HK-2 (cell line): ENCODE measurements around the gene C2orf81.
"Not testable (repeated sequence)": the region's sequence is repeated elsewhere in the genome, so short reads cannot be mapped to it uniquely, and the experiment has no call there.

Experiments used
- DNase-seq: peaks from one replicate; pipeline ENCODE4 v3.0.0-alpha.2; 2018; ENCODE audit not compliant: unreplicated experiment

C2orf81 gene

DNA sequence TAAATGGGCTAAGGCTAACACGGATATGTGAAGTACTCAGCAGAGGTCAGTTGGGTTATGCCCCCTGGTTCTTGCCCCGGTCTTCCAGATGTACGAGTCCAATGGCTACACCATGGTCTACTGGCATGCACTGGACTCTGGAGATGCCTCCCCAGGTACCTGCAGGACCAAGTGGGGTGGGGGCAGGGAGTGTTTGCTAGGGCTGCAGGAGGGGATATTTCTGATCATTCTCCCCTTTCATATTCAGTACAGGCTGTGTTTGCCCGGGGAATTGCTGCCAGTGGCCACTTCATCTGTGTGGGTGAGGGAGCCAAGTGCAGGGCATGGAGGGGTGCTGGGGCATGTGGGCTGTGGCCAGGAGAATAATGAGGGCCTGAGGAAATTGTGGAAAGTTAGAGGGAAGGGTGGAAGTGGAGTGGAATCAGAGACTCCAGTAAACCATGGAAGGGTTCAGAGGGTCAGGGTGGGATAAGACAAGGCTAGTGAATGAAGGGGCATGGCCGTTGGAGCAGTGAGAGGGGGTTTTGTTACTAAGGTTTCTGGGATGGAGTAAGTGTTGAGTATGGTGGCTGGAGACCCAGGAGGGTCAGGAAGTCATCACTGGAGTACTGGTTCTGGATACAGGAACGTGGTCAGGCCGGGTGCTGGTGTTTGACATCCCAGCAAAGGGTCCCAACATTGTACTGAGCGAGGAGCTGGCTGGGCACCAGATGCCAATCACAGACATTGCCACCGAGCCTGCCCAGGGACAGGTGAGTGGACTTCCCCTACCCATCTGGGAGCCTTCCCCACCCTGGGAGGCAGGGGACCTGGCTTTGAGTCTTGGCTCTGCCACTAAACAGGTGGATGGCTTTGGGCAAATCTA lies 2.0 kb upstream of the C2orf81 start:
- DNase-seq, result no peak

DNA sequence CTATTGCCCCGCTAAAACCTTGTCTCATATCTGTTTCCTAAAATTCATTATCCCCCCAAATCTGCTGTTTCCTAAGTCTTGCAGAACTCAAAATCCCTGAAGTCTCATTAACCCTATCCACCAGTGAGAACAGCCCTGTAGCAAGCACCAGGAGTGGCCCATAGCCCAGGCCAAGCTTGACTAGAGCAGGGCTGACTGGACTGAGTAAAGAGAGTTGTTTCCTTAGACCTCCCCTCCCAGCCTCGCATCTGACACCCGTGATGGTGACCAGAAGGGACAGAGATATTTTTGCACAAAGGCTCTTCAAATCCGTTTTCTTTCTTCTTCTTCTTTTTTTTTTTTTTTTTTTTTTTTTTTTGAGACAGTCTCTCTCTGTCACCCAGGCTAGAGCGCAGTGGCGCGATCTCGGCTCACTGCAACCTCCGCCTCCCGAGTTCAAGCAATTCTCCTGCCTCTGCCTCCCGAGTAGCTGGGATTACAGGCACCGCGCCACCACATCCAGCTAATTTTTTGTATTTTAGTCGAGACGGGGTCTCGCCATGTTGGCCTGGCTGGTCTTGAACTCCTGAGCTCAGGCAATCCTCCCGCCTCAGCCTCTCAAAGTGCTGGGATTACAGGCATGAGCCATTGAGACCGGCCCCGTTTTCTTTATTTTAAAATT lies 846 bp downstream of the C2orf81 start:
- not testable (repeated sequence) for DNase-seq

DNA sequence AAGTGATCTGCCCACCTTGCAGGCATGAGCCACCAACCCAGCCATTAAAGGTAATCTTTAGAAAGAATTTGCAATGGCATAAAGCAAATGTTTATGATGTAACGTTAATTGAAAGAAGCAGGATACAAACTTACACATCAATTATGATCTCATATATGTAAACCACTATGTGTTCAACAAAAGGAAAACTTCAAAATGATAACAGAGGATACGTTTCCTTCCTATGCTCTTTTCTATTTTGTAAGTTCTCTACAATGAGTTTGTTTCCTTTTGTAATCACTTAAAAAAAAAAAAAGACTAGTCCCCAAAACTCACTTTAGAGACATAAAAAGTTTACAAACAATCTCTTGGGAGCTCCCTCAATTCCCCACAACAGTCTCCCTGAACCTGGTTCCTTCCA lies 1.4 kb downstream of the C2orf81 start:
- DNase-seq, result no peak

DNA sequence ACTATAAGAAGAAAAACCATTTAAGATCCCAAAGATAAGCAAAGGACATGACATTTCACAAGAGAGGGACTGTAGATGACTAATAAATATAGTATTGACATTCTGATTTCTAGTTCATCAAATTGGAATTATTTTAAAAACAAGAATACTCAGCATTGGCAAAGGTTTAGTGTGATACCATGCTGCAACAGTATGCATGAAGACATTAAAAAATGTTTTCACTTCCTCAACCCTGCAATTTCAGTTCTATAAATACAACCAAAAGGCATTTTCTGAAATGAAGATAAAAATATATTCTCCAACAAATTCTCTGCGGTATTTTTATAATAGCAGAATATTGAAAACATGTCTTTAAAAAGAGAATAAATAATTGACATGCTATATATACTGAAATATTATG lies 2.1 kb downstream of the C2orf81 start:
- no peak for DNase-seq

DNA sequence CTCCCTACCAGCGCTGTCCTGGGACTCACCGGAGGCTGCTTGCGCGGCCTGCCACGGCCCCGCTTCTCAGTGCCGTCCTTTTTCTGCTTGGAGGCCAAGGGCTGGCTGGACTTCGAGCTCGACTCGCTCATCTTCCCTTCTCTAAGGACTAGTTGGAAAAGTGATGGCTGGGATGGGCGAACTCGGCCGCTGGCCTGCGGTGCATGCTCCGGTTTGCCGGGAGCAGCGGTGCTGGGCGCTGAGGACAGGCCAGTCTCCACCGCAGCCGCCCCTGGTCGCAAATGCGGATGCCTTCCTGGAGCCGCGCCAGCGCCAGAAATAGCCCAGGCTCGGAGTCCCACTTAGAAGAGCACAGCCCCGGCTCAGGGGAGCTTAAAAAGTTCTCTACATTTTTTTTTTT lies 3.1 kb downstream of the C2orf81 start:
- no peak for DNase-seq

DNA sequence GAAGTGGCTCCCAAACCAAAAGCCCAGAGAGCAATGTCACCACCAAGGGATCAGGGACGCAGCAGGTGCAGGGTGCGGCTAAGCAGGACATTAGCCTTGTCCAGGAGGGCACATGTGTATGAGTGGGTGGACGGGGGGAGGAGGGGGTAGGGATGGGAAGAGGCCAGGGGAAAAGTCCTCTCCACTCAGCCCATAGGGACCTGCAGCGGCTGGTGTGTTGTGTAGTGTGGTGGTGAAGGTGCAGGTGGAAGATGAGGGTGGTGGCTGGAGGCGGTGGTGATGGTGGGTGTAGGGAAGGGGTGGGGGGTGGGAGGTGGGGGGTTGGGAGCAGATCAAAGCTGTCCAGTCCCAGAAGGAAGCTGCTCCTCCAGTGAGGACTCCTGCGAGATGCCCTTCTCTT lies 3.7 kb downstream of the C2orf81 start:
- DNase-seq, result no peak

DNA sequence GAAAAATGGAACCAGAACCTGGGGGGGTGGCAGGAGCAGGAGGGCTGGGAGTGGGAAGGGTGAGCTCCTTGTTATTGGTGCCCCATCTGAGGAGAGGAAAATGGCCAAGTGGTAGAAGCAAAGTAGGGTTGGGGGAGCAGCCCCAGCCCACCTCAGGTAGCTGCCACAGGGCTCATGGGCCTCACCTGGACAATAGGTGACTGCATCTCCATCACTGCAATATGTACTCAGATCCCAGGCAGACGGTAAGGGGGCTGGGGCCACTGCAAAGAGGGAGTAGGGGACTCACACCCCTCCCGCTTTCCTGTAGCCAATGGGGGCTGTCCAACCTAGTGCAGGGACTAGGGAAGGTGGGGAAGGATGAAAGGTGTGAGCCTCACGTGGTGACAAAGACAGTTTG lies 4.2 kb downstream of the C2orf81 start:
- no peak for DNase-seq

DNA sequence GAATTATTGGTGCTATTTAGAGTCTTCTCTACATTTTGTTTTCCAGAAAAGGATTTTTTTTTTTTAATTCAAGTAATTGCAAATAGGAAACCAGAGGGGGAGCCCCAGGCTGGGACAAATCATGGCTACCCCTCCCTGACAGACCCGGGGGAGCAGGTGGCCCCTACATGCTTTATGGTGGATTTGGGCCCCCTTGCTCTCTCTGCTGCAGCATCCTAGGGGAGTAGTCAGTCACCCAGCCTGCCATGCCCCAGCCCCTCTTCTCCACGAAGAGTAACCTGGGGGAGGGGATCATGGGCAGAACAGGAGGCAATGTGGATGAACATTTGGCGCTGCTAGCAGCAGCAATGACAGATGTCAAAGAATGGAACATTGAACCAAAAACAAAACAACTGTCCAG lies 4.6 kb downstream of the C2orf81 start:
- DNase-seq, result no peak

DNA sequence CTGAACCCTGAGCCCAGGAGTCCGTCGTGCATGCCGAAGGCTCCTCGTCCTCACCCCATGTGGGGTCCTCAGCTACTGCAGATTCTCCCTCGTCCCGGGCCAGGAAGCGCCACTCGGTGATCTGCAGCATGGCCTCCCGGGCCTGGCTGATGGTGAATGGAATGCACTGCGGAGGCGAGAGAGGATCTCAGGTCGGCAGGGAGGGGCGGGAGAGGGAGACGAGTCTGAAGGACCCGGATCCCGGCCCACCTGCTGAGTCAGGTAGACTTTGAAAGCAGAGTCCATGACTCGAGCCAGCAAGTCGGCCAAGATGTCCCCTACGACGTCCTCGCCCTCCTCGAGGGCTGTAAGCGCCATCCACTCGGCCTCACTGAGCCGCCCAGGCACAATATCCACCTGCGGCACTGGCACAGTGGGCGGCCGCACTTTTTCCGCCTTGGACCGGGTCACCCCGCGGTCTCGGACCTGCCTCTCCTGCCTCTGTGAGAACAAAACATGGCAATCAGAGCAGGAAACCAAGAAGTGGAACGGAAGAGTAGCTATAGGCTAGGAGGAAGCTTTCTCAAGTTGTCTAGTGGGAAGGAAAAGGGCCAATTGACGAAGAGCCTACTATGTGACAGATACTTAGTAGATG lies 5.5 kb downstream of the C2orf81 start:
- no peak for DNase-seq

DNA sequence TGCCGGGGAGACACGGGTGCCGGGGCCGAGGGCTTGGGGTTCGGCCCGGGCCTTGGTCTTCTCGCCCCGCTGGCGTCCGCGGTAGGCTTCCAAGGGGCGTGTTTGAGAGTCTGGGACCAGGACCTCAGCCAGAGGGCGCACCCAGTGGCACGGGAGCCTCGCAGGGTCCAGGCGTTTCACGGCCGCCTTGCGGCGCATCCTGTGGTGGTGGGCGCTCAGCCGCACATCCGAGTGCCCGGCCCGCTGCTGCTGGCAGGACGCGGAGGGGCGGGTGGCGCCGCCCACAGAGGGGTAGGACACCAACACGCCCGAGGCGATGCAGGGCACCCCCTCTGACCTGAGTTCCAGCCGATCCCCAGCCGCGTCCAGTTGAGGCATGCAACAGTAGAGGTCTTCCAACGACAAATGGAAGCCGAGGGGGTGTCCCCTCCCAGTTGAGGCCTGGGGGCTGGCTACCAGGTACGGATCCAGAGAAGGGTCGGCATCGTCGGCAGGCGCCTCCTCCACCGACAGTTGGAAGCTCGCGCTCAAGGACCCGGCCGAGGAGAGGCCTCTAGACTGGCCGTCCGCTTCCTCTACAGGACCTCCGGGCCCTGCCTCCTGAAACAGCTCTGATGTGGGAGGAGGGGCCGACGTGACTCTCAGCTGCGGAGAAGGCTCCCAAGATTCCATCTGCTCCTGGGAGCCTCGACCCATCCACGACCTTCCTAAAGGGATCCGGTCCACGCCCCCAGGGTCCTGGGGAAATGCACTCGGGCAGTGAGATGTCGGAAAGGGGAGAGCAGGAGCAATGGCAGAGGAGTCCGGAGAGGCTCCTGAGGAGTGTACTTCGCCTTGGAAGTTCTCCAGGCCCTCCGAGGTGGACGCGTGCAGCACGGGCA lies 6.3 kb downstream of the C2orf81 start:
- DNase-seq, result no peak

DNA sequence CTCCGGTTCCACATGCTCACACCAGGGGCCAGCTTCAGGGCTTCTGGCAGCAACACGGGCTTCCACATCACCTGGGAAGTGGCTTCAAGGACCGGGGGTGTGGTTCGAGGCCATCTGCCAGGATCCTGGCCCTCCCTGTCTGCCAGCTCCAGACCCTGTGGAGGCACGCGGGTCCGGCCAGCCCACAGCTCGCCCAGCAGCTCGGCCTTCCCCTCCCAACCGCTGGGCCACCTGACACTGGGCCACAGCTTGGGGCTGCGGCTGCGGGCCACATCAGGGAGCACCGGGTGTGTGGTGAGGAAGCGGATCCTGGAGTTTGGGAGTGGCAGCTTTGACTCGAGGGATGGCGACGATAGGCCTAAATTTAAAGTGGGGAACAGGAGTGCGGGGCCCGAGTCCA lies 7.0 kb downstream of the C2orf81 start:
- DNase-seq, result no peak

DNA sequence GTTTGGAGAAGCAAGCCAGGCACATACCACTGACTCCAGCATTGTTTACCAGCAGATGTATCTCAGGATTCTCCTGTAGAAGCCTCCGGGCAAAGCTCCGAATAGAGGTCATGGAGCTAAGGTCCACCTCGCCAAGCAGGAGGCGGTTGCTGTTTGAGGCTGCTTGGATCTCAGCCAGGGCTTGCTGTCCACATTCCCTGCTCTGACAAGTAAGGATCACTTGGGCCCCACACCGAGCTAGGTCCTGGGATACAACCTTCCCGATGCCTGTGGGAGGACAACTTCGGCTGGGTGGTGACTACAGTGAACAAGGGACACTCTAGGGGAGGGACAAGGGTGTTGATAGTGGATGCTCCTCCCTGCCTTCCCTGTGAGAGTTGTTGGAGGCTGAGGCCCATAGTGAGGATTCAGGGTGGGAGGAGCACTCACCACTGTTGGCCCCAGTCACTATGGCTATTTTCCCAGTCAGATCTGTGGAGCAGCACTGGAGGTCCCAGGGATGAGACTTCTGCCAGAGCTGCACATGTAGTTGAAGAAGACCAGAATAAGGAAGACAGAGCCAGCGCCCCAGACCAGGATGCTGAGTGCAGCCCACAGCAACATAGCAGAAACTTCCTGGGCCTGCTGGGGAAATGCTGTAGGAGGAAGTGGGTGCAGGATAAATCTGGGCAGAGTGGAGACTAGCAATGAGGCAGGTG lies 8.3 kb downstream of the C2orf81 start:
- DNase-seq, result no peak

DNA sequence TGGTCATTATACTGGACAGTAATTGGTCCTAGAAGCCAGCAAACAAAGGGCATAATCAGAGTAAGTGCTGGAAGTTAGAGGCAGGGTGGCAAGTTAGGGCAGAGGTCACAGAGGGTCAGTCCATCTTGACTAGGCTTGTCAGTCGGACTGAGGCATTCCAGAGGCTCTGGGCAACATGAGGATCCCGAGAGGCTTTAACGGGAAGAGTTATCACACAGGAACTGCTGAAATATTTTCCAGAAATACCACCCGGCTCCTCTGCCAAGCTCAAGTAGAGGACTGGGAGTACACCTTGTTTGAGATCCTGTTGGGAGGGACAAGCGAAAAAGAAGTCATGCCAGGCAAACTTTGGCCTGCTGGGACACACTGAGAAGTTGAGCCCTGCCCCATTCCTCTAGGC lies 13.7 kb downstream of the C2orf81 start:
- DNase-seq, result no peak

DNA sequence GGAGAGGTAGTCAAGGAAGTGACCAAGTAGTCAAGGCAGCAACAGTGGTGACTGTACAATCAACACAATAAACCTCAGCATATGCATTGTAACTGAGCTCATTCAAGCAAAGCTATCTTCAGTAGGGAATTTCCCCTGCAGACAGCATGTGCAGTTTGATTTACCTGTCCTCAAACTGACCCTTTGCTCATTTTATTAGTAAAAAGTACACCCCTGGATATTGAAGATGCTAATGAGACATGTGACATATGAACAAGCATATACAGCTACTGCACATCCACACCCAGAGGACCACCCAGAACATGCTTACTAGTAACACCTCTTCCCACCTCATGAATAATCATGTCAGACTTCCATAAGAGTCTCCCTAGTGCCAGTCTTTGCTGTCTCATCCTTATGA lies 15.4 kb downstream of the C2orf81 start:
- no peak for DNase-seq

DNA sequence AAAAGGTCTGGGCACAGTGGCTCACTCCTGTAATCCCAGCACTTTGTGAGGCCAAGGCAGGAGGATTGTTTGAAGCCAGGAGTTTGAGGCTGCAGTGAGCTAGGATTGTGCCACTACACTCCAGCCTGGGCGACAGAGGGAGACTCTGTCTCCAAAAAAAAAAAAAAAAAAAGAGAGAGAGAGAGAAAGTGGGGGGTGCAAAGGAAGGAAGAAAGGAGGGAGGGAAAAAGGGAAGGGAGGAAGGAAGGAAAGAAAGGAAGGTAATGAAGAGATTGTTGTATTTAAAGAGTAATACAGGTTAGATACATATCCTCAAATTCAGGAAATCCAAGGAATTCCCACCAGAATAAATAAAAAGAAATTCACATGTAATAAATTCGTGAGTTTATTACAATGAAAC lies 19.5 kb downstream of the C2orf81 start:
- no peak for DNase-seq

DNA sequence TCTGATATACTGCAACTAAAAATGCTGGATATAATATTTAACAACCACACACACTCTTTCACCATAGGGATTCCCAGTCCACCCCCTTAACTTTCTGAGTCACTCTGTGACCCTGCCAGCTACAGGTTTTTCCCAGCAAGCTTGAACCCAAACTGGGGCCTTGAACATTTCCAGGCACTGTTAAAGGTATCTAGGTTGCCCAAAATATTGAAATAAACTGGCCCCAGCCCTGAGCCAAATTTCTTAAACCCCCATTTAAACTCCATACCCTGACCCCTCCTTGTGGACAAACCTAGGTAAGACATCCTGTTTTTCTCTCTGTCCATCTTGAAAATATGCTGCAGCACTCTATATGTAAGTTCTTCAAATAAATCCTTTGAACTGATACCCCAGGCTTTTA lies 21.6 kb downstream of the C2orf81 start:
- no peak for DNase-seq

DNA sequence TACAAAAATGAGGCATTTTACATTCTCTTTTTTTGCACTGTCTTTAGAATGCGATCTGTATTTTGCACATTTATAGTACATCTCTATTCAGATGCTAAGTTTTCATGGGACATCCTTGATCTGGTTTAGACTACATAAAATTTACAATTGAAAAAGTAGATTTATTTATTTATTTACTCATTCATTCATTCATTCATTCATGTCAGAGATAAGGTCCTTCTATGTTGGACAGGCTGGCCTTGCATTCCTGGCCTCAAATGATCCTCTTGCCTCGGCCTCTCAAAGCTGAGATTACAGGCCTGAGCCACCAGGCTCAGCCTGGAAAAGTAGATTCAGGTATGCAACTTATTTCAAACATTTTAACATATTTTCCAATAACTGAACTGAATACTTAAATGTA lies 25.3 kb downstream of the C2orf81 start:
- no peak for DNase-seq

DNA sequence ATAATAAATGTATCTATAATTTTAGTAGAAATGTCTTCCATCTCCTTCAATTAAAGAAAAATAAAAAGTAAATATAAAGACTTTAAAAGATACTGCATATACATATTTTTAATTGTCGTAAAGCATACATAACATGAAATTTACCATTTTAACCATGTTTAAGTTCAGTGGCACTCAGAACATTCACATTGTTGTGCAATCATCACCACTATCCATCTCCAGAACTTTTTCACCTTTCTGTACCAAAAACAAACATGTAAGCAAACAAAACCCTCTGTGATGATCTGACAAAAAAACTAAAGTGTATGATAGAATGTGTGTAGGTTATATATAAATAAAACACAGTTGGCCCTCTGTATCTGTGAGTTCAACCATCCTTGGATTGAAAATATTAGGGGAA lies 27.9 kb downstream of the C2orf81 start:
- DNase-seq, result no peak

DNA sequence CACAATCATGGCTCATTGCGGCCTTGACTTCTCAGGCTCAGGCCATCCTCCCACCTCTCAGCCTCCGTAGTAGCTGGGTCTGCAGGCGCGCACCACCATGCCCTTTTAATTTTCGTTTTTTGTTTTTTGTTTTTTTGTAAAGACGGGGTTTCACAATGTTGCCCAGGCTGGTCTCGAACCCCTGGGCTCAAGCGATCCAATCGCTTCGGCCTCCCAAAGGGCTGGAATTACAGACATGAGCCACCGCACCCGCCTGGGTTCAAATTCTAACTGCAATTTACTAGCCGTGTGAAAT lies 29.0 kb downstream of the C2orf81 start:
- DNase-seq, result no peak

DNA sequence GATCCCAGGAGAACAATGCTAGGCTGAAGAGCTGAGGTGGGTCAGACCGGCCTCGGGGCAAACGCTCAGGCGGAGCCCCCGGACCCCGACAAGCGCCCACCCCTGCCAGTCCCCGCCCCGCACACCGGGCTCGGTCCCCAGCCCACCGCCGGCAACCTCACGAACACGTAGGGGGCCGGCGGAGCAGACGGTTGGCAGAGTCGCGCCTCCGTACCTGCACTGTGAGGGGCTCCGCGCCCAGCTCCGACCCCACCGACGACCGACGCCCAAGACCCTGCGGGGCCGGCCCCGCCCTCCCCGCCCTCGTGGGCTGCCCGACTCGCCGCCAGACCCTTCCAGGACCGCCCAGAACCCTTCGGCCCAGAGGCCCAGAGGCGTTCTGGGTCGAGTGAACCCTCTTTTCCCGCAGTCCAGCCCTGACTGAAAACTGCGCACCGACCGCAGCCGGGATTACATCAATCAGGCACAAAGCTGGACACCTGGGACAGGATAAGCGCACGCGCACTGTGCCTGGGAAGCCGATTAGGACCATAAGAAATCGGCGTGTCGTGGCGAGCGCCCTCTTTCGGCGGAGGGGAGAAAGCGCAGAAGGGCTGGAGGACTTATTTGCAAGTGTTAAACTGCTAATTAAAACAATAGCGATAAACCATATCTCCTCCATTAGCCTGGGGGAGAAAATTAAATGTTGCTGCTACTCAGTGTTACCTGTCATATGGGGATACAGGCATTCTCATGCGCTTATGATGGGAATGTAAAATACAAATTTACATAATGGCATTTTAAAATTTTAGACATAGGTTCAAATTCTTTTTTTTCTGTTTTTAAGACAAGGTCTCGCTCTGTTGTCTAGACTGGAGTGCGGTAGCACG lies 29.6 kb downstream of the C2orf81 start:
- DNase-seq, result peak; percentile 94

DNA sequence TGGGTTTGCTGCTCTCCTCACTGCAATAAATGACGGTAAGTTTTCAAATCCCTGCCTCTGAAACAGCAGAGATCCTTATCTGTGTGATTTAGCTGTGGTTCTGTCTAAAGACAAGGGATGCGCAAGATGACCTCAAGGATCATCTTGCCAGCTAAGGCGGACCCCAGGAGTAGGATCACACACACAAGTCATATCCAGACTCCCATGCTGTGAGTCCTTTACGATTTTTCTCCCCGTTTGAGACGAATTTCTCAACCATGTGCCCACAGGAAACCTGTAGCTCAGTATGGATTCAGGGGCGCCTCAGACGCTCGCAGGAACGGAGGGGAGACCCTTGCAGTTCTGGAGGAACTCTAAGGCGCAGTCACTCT lies 30.2 kb downstream of the C2orf81 start:
- DNase-seq, result no peak
